H1 (cell line): Measurements from ENCODE around the gene STK31. TPM values are rescaled to one million over a fixed set of nuclear protein-coding genes. Genes with fewer than 3 reads are reported as not detected.

ENCODE experiments used
- CTCF ChIA-PET: fragments of 300-600 bp; sonication (Branson Sonifier 250); formaldehyde crosslinking; loops from one replicate; lab custom pipeline; 2021; ENCODE audit not compliant: partially characterized antibody; lab: Charles Lee
- POLR2A ChIA-PET: fragments of 300-600 bp; sonication (Branson Sonifier 250); formaldehyde crosslinking; loops from one replicate; lab custom pipeline; 2021; ENCODE audit warnings: inconsistent platforms; ENCODE audit not compliant: partially characterized antibody; lab: Charles Lee
- DNase-seq, 2 experiments: peaks; one replicate each; pipeline versions ENCODE4 v3.0.0 to v3.0.0-alpha.2; 2010 to 2022; ENCODE audit warnings: low spot score in 2 of 2, low read depth in 1 of 2, mixed read lengths in 1 of 2
- FAIRE-seq: peaks from 2 replicates; lab custom pipeline; 2011; peaks lifted over from hg19 to GRCh38; lab: Jason Lieb, UNC
- H2AFZ ChIP-seq: 2 replicates; pipeline ENCODE4 v1.8.1; 2012; ENCODE audit warnings: low read length, inconsistent platforms
- H2AK5ac ChIP-seq: 2 replicates; pipeline ENCODE4 v1.6.1; 2013; ENCODE audit warnings: low read depth, low read length
- H2BK120ac ChIP-seq: replicated peaks from 2 replicates; pipeline ENCODE3; 2013; ENCODE audit warnings: low read depth, low read length, inconsistent platforms
- H2BK12ac ChIP-seq: 2 replicates; pipeline ENCODE4 v1.6.1; 2013; ENCODE audit warnings: low read depth, low read length
- H2BK15ac ChIP-seq: 2 replicates; pipeline ENCODE4 v1.6.1; 2013; ENCODE audit warnings: low read length
- H2BK20ac ChIP-seq: 2 replicates; pipeline ENCODE4 v1.6.1; 2013; ENCODE audit warnings: low read length
- H2BK5ac ChIP-seq: 2 replicates; pipeline ENCODE4 v1.6.1; 2013; ENCODE audit warnings: low read depth, low read length
- H3K14ac ChIP-seq: 2 replicates; pipeline ENCODE4 v1.6.1; 2013; ENCODE audit warnings: inconsistent platforms; ENCODE audit not compliant: insufficient read length
- H3K18ac ChIP-seq: 2 replicates; pipeline ENCODE4 v1.6.1; 2013; ENCODE audit warnings: low read length; ENCODE audit errors: extremely low read depth
- H3K23ac ChIP-seq: 2 replicates; pipeline ENCODE4 v1.6.1; 2013; ENCODE audit warnings: inconsistent platforms; ENCODE audit not compliant: insufficient read length
- H3K23me2 ChIP-seq: 2 replicates; pipeline ENCODE4 v1.6.1; 2013; ENCODE audit warnings: low read depth, low read length
- H3K27ac ChIP-seq: 2 replicates; pipeline ENCODE4 v1.6.1; 2011; ENCODE audit warnings: low read depth, low read length, inconsistent platforms
- H3K27me3 ChIP-seq, 4 experiments: replicated peaks in 1 of 4; 1 replicate in 1 of 4; 2 replicates in 3 of 4; pipeline versions ENCODE4 v1.6.1 to v1.8.1; 2011 to 2013; ENCODE audit warnings: low read length in 3 of 4, mild to moderate bottlenecking in 3 of 4, inconsistent platforms in 2 of 4, mixed read lengths in 2 of 4, moderate library complexity in 1 of 4; ENCODE audit not compliant: control insufficient read depth in 3 of 4, insufficient read depth in 3 of 4; ENCODE audit errors: extremely low read depth in 1 of 4
- H3K36me3 ChIP-seq, 4 experiments: 2 replicates each; pipeline versions ENCODE4 v1.6.1 to v1.8.1; 2011 to 2013; ENCODE audit warnings: mild to moderate bottlenecking in 4 of 4, low read length in 3 of 4, moderate library complexity in 2 of 4, control low read depth in 1 of 4, inconsistent platforms in 1 of 4; ENCODE audit not compliant: insufficient read depth in 4 of 4, control insufficient read depth in 2 of 4
- H3K4ac ChIP-seq: replicated peaks from 2 replicates; pipeline ENCODE3; 2013; ENCODE audit warnings: low read length, low read depth, mixed read lengths, inconsistent platforms; ENCODE audit not compliant: insufficient read length
- H3K4me1 ChIP-seq, 4 experiments: replicated peaks in 1 of 4; 1 replicate in 1 of 4; 2 replicates in 3 of 4; pipeline versions ENCODE4 v1.6.1 to v1.8.1; 2011 to 2013; ENCODE audit warnings: low read length in 3 of 4, inconsistent platforms in 2 of 4, mixed read lengths in 1 of 4; ENCODE audit not compliant: insufficient read depth in 4 of 4, control insufficient read depth in 3 of 4
- H3K4me2 ChIP-seq, 2 experiments: 2 replicates each; pipeline versions ENCODE4 v1.6.1 to v1.8.1; 2011 to 2013; ENCODE audit warnings: low read depth in 2 of 2, low read length in 2 of 2, control low read depth in 1 of 2, inconsistent platforms in 1 of 2, mild to moderate bottlenecking in 1 of 2; ENCODE audit not compliant: insufficient read depth in 1 of 2
- H3K4me3 ChIP-seq, 4 experiments: fragments of 200-600, 300-600 bp in 1 of 4; sonication (generic), shearing (Covaris generic), sonication (Bioruptor Twin) in 1 of 4; 2 replicates each; pipeline versions ENCODE4 v1.5.1 to v1.8.1; 2011 to 2016; ENCODE audit warnings: low read length in 4 of 4, low read depth in 3 of 4, control low read depth in 2 of 4, inconsistent platforms in 2 of 4, mild to moderate bottlenecking in 2 of 4, mixed read lengths in 1 of 4, moderate library complexity in 1 of 4; ENCODE audit not compliant: insufficient read depth in 2 of 4; ENCODE audit errors: extremely low read depth in 1 of 4
- H3K56ac ChIP-seq: replicated peaks from 2 replicates; pipeline ENCODE3; 2013; ENCODE audit warnings: low read depth, mild to moderate bottlenecking, mixed read lengths, low read length, inconsistent platforms; ENCODE audit not compliant: insufficient read length
- H3K79me1 ChIP-seq: 2 replicates; pipeline ENCODE4 v1.6.1; 2013; ENCODE audit warnings: low read depth, low read length, control low read depth
- H3K79me2 ChIP-seq, 2 experiments: 2 replicates each; pipeline versions ENCODE4 v1.6.1 to v1.8.1; 2012 to 2013; ENCODE audit warnings: low read length in 2 of 2, mild to moderate bottlenecking in 2 of 2, inconsistent platforms in 1 of 2; ENCODE audit not compliant: insufficient read depth in 2 of 2, control insufficient read depth in 1 of 2
- H3K9ac ChIP-seq, 4 experiments: replicated peaks in 1 of 4; 1 replicate in 1 of 4; 2 replicates in 3 of 4; pipeline versions ENCODE4 v1.6.1 to v1.8.1; 2011 to 2013; ENCODE audit warnings: low read depth in 3 of 4, low read length in 3 of 4, control low read depth in 2 of 4, mild to moderate bottlenecking in 2 of 4, moderate library complexity in 2 of 4, inconsistent platforms in 1 of 4; ENCODE audit errors: extremely low read depth in 1 of 4
- H3K9me3 ChIP-seq, 2 experiments: 2 replicates each; pipeline versions ENCODE4 v1.6.1 to v1.8.1; 2012 to 2013; ENCODE audit warnings: mild to moderate bottlenecking in 2 of 2, moderate library complexity in 2 of 2, control low read depth in 1 of 2, inconsistent platforms in 1 of 2, low read depth in 1 of 2, low read length in 1 of 2, mixed read lengths in 1 of 2; ENCODE audit not compliant: insufficient read depth in 2 of 2
- H4K20me1 ChIP-seq, 2 experiments: replicated peaks in 1 of 2; 2 replicates each; pipeline versions ENCODE3 to v1.8.1; 2011 to 2013; ENCODE audit warnings: inconsistent platforms in 2 of 2, low read length in 2 of 2, mild to moderate bottlenecking in 1 of 2; ENCODE audit not compliant: insufficient read depth in 2 of 2, control insufficient read depth in 1 of 2
- H4K5ac ChIP-seq: 2 replicates; pipeline ENCODE4 v1.6.1; 2013; ENCODE audit warnings: low read length, low read depth, mixed read lengths, inconsistent platforms; ENCODE audit not compliant: insufficient read length
- H4K8ac ChIP-seq: 2 replicates; pipeline ENCODE4 v1.8.0; 2013; ENCODE audit warnings: mild to moderate bottlenecking, moderate library complexity, low read length, inconsistent platforms; ENCODE audit not compliant: insufficient read depth; ENCODE audit errors: extremely low read depth
- H4K91ac ChIP-seq: replicated peaks from 2 replicates; pipeline ENCODE3; 2013; ENCODE audit warnings: low read length, mixed read lengths, inconsistent platforms; ENCODE audit not compliant: insufficient read length
- CEBPB ChIP-seq: IDR thresholded peaks from 2 replicates; pipeline ENCODE4 v1.6.1; 2012; ENCODE audit warnings: low read depth, low read length
- KDM4A ChIP-seq: IDR thresholded peaks from one replicate; pipeline ENCODE4 v1.7.1; 2012; ENCODE audit warnings: low read depth, mild to moderate bottlenecking, moderate library complexity, low read length, inconsistent platforms; ENCODE audit not compliant: severe bottlenecking
- MAFK ChIP-seq: IDR thresholded peaks from 2 replicates; pipeline ENCODE4 v1.6.1; 2012; ENCODE audit warnings: low read depth, mild to moderate bottlenecking, improper control_type of control experiment, low read length
- SP1 ChIP-seq: IDR thresholded peaks from 2 replicates; pipeline ENCODE4 v1.6.1; 2011; ENCODE audit warnings: low read depth, low read length
- TAF7 ChIP-seq: optimal IDR thresholded peaks from 2 replicates; pipeline ENCODE3; 2011; ENCODE audit warnings: low read depth, mild to moderate bottlenecking, inconsistent platforms, low read length, moderate library complexity, borderline replicate concordance
- WGBS, 2 experiments: shearing (Covaris generic) in 1 of 2; methylation state at CpG; one replicate each; pipeline versions ENCODE4 v1.1.6 to v1.1.7; 2013 to 2015; ENCODE audit warnings: low lambda C conversion rate in 2 of 2, mixed read lengths in 2 of 2, inconsistent platforms in 1 of 2, low coverage in 1 of 2, missing lambda C conversion rate in 1 of 2; ENCODE audit not compliant: insufficient replicate concordance in 2 of 2, insufficient coverage in 1 of 2, insufficient read length in 1 of 2; ENCODE audit errors: extremely low coverage in 1 of 2, missing lambda C conversion rate in 1 of 2; 5-methylcytosine and 5-hydroxymethylcytosine counted together
- polyA plus RNA-seq, 7 experiments: library from polyadenylated mRNA; depleted of rRNA in 3 of 7; stranded (reverse) in 5 of 7; unstranded in 2 of 7; fragments of >200 nt in 5 of 7; fragments of 200-250 nt in 2 of 7; gene quantifications; 1 replicate in 5 of 7; 2 replicates in 1 of 7; 4 replicates in 1 of 7; pipeline versions ENCODE4 v1.2.1 to v1.2.3, GENCODE V29; 2011 to 2013; ENCODE audit warnings: missing spikeins in 2 of 7, mixed read lengths in 2 of 7
- total RNA-seq: library from RNA; stranded (reverse); fragmentation: NEBNext Ultra II Directional; extraction: Animal tissue kit (Norgen Biotek cat#: 25700); gene quantifications from 2 replicates; pipeline ENCODE4 v1.2.1, GENCODE V29; 2021

Gene STK31
- total and polyA plus RNA-seq, 2 of the 8 experiments (the other 6 are each of a cell fraction or from before 2014, with no cell fraction given) = 0.15 to 0.32 TPM

DNA sequence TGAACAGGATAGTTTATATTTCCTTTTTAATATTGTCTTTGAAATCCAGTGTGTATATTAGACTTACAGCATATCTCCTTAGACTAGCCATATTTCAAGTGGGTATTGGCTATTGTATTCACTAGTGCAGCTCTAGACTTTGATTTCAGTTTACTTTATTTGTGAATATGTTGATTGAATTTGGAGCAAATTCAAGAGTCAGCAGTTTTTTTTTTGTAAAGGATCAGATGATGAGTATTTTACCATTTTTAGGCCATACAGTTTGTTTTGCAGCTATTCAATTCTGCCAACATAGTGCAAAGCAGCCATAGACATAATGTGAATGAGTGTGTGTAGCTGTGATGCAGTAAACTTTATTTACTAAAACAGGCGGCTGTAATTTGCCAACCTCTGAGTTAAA, 4.6 kb downstream of the STK31 start:
- H3K4me3 ChIP-seq = no peak overlapping the region
- no peak overlapping the region for H3K56ac ChIP-seq
- no peak overlapping the region for H3K14ac ChIP-seq
- H3K4ac ChIP-seq = no peak overlapping the region
- DNase-seq (no peak), FAIRE-seq (no peak)
- H3K18ac ChIP-seq = no peak overlapping the region
- ChIA-PET POLR2A (interaction anchor here (0.6 to 1.8 kb wide), 2 partner anchors 59 to 184 kb away, joined by 3 to 4 read pairs; no protein-coding TSS in a partner anchor), CTCF (interaction anchor here (0.6 to 7.1 kb wide), 7 partner anchors 10 to 620 kb away, joined by 3 to 74 read pairs (median 8); no protein-coding TSS in a partner anchor)
- no peak overlapping the region for H3K27ac ChIP-seq
- no peaks in the 10 kb centered on the region for H3K4me1 ChIP-seq
- H4K8ac ChIP-seq = no peak overlapping the region
- no peaks in the 10 kb centered on the region for H3K9me3 ChIP-seq
- H3K27me3 ChIP-seq = no peaks in the 10 kb centered on the region
- H3K4me2 ChIP-seq = no peak overlapping the region
- H3K79me2 ChIP-seq = no peaks in the 10 kb centered on the region
- H2BK20ac ChIP-seq = no peak overlapping the region
- no peak overlapping the region for H2BK12ac ChIP-seq
- H2AK5ac ChIP-seq = no peak overlapping the region
- no peaks in the 10 kb centered on the region for H3K36me3 ChIP-seq
- no peaks in the 10 kb centered on the region for H4K20me1 ChIP-seq
- no peak overlapping the region for H4K5ac ChIP-seq
- H3K9ac ChIP-seq = no peak overlapping the region
- no peaks in the 10 kb centered on the region for H3K79me1 ChIP-seq
- TF ChIP-seq KDM4A (no peak), SP1 (no peak), MAFK (0 out of 2 replicates have a peak, but pooled peaks have one; percentile 25), CEBPB (no peak), TAF7 (no peak)
- no peak overlapping the region for H2AFZ ChIP-seq
- H2BK5ac ChIP-seq = no peak overlapping the region
- H3K23me2 ChIP-seq = no peaks in the 10 kb centered on the region
- no peak overlapping the region for H2BK15ac ChIP-seq
- H4K91ac ChIP-seq = no peak overlapping the region
- H2BK120ac ChIP-seq = no peak overlapping the region
- 95% methylated on average over 1 of the region's 1 CpG; no CpG with 5 or more reads in 1 of the 2 experiments for WGBS, 2 experiments
- no peak overlapping the region for H3K23ac ChIP-seq
